Esophagus muscularis mucosa (tissue), 3 donors: Measurements from ENCODE around the gene MBP.

Source experiments
- CTCF ChIP-seq, 3 experiments: fragments of 200-600 bp in 2 of 3; fragments of 450-650 bp in 1 of 3; sonication (generic) in 2 of 3; IDR thresholded peaks; one replicate each; pipeline ENCODE4 v1.5.1; 2017 to 2019; ENCODE audit warnings: antibody characterized with exemption in 3 of 3, mild to moderate bottlenecking in 2 of 3, moderate library complexity in 1 of 3
- POLR2AphosphoS5 ChIP-seq, 2 donors: sonication (generic); formaldehyde crosslinking; IDR thresholded peaks; one replicate each; pipeline ENCODE4 v1.6.1; 2017; ENCODE audit warnings: antibody characterized with exemption in 2 of 2

- TF ChIP-seq CTCF (IDR thresholded peaks at IDR 0.05) (no peak), POLR2AphosphoS5 (IDR thresholded peaks at IDR 0.05) (no peak)
Measured at GRCh38 chr18:77078690-77079070, 53.9 kb downstream of the MBP start.
